ENCODE results near the gene P2RX2. TPM values are rescaled to one million over a fixed set of nuclear protein-coding genes. Genes with fewer than 3 reads are reported as not detected.

The P2RX2 gene
- total RNA-seq: not detected

GRCh38 chr12:132618683-132619043, at the start of gene P2RX2:
P2RX2 (plus strand) TSS chr12:132618776; CDS start chr12:132618817, 41 bp downstream.
- ATAC-seq (no peak), DNase-seq (ENCODE audit: low spot score) (no peak)
- intact Hi-C loops (cut with DNase I): no loop called here

DNA sequence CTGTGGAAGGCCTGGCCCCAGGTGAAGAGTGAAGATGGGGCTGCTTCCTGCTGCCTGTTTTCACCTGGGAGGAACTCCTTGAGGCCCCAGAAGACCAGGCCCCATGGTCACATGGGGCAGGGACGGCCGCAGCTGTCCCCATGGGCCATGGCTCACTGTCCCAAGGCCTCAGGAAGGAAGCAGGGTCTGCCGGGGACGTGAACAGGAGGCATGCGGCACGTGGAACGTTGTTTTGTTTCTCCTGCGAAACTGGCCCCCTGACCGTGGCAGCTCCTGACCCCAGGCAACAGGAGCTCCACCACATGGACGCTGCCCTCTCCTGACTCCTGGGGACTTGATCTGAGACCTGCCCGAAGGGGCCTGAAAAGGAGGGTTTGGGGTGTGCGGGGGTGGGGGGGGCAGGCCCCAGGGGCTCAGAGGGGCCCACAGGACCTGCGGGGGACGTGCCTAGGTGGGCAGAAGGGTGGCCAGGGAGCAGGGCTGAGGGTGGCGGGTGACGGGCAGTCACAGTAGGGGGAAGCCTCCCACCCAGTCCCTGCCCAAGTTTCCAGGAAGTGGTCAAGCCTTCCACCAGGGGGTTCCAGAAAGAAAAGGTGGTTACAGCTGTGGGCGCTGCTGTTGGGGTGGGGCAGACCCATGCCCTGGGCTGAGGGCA, 49.6 kb upstream of the P2RX2 start:
- DNase-seq (ENCODE audit: low spot score) (no peak), ATAC-seq (no peak)
- intact Hi-C loops (cut with DNase I): no loop called here

GRCh38 chr12:132569856-132570480, 48.6 kb upstream of the P2RX2 start:
- intact Hi-C loops (cut with DNase I): no loop called here
- DNase-seq (ENCODE audit: low spot score) (no peak), ATAC-seq (no peak)

DNA sequence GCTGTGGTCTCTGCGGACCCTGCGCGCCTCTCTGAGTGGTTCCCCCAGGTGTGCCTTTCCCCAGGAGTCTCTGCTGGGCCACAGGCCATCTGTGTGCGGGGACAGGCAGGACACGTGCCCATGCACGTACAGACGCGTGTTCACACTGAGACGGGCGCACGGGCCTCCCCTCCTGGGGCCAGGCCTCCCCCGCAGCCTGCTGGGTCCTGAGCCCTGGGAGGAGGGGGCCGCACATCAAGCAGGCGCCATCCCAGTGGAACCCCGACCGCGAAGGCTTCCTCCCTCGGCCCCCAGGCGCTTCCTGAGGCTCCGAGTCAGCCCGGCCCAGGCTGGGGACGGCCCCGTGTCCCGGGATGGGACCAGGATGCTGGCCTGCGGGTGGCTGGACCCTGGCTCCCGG, 47.9 kb upstream of the P2RX2 start:
- intact Hi-C loops (cut with DNase I): no loop called here
- no peak for DNase-seq (ENCODE audit: low spot score)
- no peak for ATAC-seq

DNA sequence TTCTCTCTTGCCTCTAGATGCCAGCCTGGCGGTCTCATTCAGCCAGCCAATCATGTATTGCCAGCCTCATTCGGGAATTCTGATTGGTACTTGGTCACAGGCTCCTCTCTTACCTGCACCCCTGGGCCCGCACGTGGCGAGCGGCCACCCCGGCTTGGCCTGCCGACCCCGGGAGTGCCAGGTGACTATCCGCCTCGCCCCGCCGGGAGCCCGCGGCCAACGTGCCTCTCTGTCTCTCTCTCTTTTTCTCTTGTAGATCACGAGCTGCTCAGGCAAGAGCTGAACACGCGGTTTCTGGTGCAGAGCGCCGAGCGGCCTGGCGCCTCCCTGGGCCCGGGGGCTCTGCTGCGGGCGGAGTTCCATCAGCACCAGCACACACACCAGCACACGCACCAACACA, 47.5 kb upstream of the P2RX2 start:
- no peak for DNase-seq (ENCODE audit: low spot score)
- ATAC-seq: no peak
- intact Hi-C loops (cut with DNase I): no loop called here

GRCh38 chr12:132571598-132571997, 47.0 kb upstream of the P2RX2 start:
- intact Hi-C loops (cut with DNase I): no loop called here
- DNase-seq (ENCODE audit: low spot score) (no peak), ATAC-seq (no peak)

GRCh38 chr12:132572106-132572505, 46.5 kb upstream of the P2RX2 start:
- peak; percentile 19 for ATAC-seq
- intact Hi-C loops (cut with DNase I): no loop called here

GRCh38 chr12:132572801-132573760, 45.5 kb upstream of the P2RX2 start:
- DNase-seq (ENCODE audit: low spot score): no peak
- intact Hi-C loops (cut with DNase I): no loop called here
- peak; percentile 14 for ATAC-seq

More at GRCh38 chr12:132572106-132572505, 46.5 kb upstream of the P2RX2 start:
- no peak for DNase-seq (ENCODE audit: low spot score)

DNA sequence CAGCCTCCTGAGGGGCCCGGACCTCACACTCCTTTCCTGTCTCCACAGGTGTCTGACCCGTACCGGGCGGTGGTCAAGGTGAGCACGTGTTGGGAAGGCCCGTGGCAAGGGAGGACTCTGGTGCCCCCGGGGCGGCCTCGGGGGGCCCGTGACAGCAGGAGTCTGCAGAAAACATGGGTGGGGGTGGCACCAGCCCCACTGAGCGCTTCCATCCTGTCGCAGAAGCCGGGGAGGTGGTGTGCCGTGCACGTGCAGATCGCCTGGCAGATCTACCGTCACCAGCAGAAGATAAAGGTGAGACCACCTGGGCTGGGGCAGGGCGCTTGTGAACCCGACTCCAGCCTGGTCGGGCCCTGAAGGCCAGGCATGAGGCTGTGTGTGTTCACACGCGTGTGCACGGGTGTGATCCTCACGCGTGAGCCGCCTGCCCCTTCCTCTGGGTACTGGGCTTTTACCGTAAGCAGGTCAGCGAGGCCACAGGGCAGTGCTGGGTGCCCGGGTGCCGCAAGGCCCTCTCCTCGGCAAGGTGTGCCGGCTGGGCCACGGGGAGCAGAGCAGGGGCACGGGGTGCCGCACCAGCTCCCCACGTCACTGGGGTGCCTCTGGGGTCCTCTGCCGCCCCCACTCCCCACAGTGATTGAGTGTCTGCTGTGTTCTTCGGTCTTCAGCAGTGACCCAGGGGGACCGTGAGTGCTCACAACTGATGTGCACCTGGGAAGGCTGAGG, 44.1 kb upstream of the P2RX2 start:
- intact Hi-C loops (cut with DNase I): no loop called here

GRCh38 chr12:132575661-132576060, 42.9 kb upstream of the P2RX2 start:
- ATAC-seq (no peak), DNase-seq (ENCODE audit: low spot score) (no peak)
- intact Hi-C loops (cut with DNase I): no loop called here

More for the DNA sequence above, 44.1 kb upstream of the P2RX2 start:
- ATAC-seq: no peak
- DNase-seq (ENCODE audit: low spot score): no peak

DNA sequence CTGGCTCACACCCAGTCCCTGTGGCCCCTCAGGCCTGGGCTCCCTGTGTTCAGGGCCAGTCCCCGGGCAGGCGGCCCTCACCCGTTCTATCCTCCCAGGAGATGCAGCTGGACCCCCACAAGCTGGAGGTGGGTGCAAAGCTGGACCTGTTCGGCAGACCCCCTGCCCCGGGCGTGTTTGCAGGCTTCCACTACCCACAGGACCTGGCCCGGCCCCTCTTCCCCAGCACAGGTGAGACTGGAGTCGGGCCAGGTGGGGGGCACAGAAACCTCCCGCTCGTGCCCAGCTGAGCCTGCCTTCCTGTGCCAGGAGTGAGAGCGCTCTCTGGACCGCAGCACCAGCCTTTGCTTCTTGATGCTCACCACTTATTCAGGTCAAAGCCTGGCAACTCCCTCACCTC, 41.9 kb upstream of the P2RX2 start:
- DNase-seq (ENCODE audit: low spot score) (no peak), ATAC-seq (no peak)
- intact Hi-C loops (cut with DNase I): no loop called here

GRCh38 chr12:132577191-132577920, 41.2 kb upstream of the P2RX2 start:
- ATAC-seq (no peak), DNase-seq (ENCODE audit: low spot score) (no peak)
- intact Hi-C loops (cut with DNase I): no loop called here

DNA sequence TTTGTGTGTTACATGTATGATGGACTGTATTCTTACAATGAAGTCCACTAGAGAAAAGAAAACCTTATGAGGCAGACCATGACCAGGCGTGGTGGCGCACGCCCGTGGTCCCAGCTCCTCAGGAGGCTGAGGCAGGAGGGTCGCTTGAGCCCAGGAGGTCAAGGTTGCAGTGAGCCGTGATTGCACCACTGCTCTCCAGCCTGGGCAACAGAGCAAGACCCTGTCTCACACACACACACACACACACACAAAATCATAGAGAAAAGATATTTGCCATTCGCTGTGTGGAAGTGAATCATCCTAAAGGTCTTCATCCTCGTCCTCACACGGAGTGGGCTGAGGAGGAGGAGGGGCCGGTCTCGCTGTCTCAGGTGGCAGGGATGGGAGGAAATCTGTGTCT, 40.5 kb upstream of the P2RX2 start:
- intact Hi-C loops (cut with DNase I): no loop called here
- no peak for DNase-seq (ENCODE audit: low spot score)
- ATAC-seq: no peak

DNA sequence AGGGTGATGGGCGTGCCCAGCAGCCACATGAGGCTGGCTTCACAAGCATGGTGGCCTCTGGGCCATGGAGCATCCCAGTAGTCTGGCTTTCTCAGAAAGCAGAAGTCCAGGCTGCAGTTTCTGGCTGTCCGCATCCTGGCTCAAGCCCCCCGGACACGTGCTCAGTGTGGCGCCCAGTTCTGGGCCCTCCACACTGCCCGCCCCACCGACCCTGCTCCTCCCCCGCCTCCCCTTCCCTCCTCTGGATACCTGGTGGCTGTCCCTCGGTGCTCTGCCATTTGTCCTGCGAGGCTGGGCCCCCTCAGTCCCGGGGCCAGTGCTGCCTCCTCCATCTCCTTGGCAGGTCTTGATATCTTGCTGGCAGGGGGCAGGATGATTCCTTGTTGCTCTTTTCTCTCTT, 39.8 kb upstream of the P2RX2 start:
- intact Hi-C loops (cut with DNase I): no loop called here
- DNase-seq (ENCODE audit: low spot score): no peak
- ATAC-seq: no peak

DNA sequence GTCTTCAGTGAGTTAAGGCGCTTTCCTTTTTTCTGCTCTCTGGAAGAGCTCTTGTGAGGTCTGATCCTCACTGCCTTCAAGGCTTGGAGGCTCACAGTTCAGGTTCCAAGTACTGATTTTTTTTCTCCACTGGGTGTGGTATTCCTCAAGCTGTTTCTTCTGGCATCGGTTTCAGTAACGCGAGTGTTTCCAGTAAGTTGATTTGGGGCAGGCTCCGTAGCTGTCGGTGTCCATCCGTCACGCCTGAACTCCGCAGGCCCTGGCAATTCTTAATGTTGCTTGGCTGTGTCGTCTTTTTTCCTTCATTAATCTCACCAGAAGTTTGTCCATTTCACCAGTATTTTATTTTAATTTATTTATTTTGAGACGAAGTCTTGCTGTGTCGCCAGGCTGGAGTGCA, 38.8 kb upstream of the P2RX2 start:
- intact Hi-C loops (cut with DNase I): no loop called here
- ATAC-seq: peak; percentile 66
- DNase-seq (ENCODE audit: low spot score): no peak

DNA sequence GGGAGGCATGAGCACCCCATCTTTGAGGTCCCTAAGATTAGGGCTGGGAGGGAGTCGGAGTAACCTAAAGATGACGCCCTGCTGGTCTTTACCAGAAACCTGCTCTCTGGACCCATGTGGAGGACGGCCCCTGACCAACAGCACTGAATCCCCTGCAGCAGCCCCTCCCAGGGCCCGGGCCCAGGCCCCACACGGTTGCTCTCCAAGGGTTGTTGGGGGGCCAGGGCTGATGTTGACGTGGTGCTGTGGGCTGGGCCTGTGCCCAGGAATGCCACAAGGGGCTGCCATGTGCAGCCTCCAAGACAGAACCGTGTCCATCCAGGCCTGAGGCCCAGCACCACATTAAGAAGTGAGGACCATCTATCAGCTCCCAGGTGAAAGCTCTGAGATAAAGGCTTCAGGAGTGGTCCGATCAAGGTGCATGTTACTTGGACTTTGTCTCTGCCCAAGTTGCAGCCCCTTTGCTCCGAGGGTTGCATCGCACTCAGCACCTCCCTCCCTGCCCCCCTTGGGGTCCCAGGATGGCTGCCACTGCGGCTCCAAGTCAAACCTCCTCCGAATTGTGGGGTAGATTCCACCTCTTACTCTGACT, 37.8 kb upstream of the P2RX2 start:
- DNase-seq (ENCODE audit: low spot score) (no peak), ATAC-seq (no peak)
- intact Hi-C loops (cut with DNase I): no loop called here

DNA sequence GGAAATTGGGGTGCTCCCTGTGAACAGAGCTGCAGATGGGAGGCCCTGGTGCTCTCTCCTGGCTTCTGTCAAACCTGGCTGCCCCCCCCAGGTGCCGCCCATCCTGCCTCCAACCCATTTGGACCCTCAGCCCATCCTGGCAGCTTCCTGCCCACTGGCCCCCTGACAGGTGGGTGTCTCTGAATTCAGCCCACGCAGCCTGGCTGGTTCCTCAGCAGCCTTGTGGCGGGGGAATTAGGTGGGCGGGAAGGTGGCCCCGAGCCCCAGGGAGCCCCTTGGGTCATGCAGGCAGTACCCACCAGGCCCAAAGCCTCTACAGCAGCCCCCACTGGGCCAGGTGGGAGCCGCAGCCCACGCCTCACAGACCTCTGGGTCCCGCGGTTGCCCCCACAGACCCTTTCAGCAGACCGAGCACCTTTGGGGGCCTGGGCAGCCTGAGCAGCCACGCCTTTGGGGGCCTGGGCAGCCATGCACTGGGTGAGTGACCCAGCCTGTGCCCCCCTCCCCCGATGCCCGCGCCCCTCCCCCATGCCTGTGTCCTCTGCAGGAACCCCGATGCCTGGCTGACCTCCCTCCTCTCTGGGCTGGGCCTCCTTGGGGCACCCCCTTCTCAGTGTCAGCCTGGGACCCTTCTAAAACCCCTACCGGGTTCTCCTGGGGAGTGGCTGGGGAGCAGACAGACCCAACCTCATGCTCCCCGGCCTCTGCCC, 37.1 kb upstream of the P2RX2 start:
- no peak for DNase-seq (ENCODE audit: low spot score)
- intact Hi-C loops (cut with DNase I): no loop called here
- no peak for ATAC-seq

DNA sequence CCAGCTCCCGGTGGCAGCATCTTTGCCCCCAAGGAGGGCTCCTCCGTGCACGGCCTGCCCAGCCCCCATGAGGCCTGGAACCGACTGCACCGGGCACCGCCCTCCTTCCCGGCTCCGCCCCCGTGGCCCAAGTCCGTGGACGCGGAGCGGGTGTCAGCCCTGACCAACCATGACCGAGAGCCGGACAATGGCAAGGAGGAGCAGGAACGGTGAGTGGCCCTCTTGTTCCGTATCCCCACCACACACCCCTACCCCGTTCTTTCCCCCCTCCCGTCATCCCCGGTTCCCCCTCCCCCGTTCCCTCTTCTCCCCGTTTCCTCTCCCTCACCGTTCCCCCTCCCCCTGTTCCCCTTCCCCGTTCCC, 36.5 kb upstream of the P2RX2 start:
- DNase-seq (ENCODE audit: low spot score) (peak; percentile 81), ATAC-seq (peak; percentile 76)
- intact Hi-C loops (cut with DNase I): no loop called here
